ENCODE results near the gene RABEP1. TPM values are rescaled to one million over a fixed set of nuclear protein-coding genes. Genes with fewer than 3 reads are reported as not detected.

RABEP1 gene
- polyA plus RNA-seq, 1 donor from 2014 or later = 67.0 TPM

DNA sequence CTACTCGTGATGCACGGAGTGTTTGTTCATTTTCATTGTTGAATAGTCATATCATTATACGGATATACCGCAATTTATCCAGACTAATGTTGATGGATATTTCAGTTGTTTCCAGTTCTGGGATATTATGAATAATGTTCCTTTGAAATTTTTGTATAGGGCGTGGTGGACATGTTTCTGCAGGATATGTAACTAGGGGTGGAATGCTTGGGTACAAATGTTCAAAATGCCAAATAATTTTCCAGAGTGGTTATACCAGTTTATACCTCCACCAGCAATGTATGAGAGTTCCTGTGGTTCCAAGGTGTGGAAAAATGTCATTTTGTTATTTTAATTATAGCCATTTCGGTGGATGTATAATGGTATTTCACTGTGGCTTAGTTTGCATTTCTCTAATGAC is 83.7 kb downstream of the RABEP1 start:
- Histone ChIP-seq H3K36me3 (ENCODE audit: insufficient read depth, low read length) (peaks cover 5% of the 10 kb centered on the region), H3K79me2 (replicated peaks; ENCODE audit: insufficient read depth, low read length) (no peaks in the 10 kb centered on the region)
- TF ChIP-seq SMC3 (conservative IDR thresholded peaks at IDR 0.05; ENCODE audit: poor library complexity) (no peak), MXI1 (conservative IDR thresholded peaks at IDR 0.05; ENCODE audit: poor library complexity, severe bottlenecking) (no peak), EP300 (conservative IDR thresholded peaks at IDR 0.05; ENCODE audit: poor library complexity, severe bottlenecking) (no peak), EZH2 (IDR thresholded peaks at IDR 0.05; ENCODE audit: borderline replicate concordance, insufficient read depth, low read length, poor library complexity, severe bottlenecking) (no peak), RAD21 (conservative IDR thresholded peaks at IDR 0.05) (no peak), POLR2AphosphoS5 (IDR thresholded peaks at IDR 0.05) (no peak), TAF1 (IDR thresholded peaks at IDR 0.05; ENCODE audit: low read depth) (no peak), CTCF (IDR thresholded peaks at IDR 0.05; ENCODE audit: poor library complexity, severe bottlenecking) (no peak)
- TF ChIP-seq, protein P1, sequence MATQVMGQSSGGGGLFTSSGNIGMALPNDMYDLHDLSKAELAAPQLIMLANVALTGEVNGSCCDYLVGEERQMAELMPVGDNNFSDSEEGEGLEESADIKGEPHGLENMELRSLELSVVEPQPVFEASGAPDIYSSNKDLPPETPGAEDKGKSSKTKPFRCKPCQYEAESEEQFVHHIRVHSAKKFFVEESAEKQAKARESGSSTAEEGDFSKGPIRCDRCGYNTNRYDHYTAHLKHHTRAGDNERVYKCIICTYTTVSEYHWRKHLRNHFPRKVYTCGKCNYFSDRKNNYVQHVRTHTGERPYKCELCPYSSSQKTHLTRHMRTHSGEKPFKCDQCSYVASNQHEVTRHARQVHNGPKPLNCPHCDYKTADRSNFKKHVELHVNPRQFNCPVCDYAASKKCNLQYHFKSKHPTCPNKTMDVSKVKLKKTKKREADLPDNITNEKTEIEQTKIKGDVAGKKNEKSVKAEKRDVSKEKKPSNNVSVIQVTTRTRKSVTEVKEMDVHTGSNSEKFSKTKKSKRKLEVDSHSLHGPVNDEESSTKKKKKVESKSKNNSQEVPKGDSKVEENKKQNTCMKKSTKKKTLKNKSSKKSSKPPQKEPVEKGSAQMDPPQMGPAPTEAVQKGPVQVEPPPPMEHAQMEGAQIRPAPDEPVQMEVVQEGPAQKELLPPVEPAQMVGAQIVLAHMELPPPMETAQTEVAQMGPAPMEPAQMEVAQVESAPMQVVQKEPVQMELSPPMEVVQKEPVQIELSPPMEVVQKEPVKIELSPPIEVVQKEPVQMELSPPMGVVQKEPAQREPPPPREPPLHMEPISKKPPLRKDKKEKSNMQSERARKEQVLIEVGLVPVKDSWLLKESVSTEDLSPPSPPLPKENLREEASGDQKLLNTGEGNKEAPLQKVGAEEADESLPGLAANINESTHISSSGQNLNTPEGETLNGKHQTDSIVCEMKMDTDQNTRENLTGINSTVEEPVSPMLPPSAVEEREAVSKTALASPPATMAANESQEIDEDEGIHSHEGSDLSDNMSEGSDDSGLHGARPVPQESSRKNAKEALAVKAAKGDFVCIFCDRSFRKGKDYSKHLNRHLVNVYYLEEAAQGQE (IDR thresholded peaks at IDR 0.05; ENCODE audit: borderline replicate concordance) = no peak

GRCh38 chr17:5370411-5370810 is 88.3 kb downstream of the RABEP1 start:
- no peaks in the 10 kb centered on the region for H3K9me3 ChIP-seq (ENCODE audit: low read length)
- no peak overlapping the region for H2AFZ ChIP-seq (ENCODE audit: low read depth, low read length)
- no peaks in the 10 kb centered on the region for H3F3A ChIP-seq (ENCODE audit: insufficient read depth, low read length, poor library complexity, severe bottlenecking)
- peaks cover 13% of the 10 kb centered on the region for H3K36me3 ChIP-seq (ENCODE audit: insufficient read depth, low read length)
- TF ChIP-seq CTCF (IDR thresholded peaks at IDR 0.05; ENCODE audit: poor library complexity, severe bottlenecking) (no peak), EZH2 (IDR thresholded peaks at IDR 0.05; ENCODE audit: borderline replicate concordance, insufficient read depth, low read length, poor library complexity, severe bottlenecking) (no peak), MXI1 (conservative IDR thresholded peaks at IDR 0.05; ENCODE audit: poor library complexity, severe bottlenecking) (no peak), TAF1 (IDR thresholded peaks at IDR 0.05; ENCODE audit: low read depth) (no peak), POLR2AphosphoS5 (IDR thresholded peaks at IDR 0.05) (no peak), SMC3 (conservative IDR thresholded peaks at IDR 0.05; ENCODE audit: poor library complexity) (no peak), RAD21 (conservative IDR thresholded peaks at IDR 0.05) (no peak), EP300 (conservative IDR thresholded peaks at IDR 0.05; ENCODE audit: poor library complexity, severe bottlenecking) (no peak)
- TF ChIP-seq, protein P1 (IDR thresholded peaks at IDR 0.05; ENCODE audit: borderline replicate concordance) = no peak
- H3K4me2 ChIP-seq (ENCODE audit: low read length) = no peak overlapping the region
- H3K79me2 ChIP-seq (replicated peaks; ENCODE audit: insufficient read depth, low read length) = no peaks in the 10 kb centered on the region
- H3K9me2 ChIP-seq (ENCODE audit: insufficient read depth, low read length) = no peaks in the 10 kb centered on the region
- no peak overlapping the region for H3K9ac ChIP-seq (ENCODE audit: low read length)
- no peaks in the 10 kb centered on the region for H3K27me3 ChIP-seq (ENCODE audit: insufficient read depth, low read depth, low read length)
- no peak overlapping the region for H3K4me3 ChIP-seq (ENCODE audit: low read length)
- H4K20me1 ChIP-seq (ENCODE audit: insufficient read depth) = no peaks in the 10 kb centered on the region
- H3K27ac ChIP-seq (ENCODE audit: low read length) = no peak overlapping the region

More for the DNA sequence above, 83.7 kb downstream of the RABEP1 start:
- Histone ChIP-seq H3K4me3 (ENCODE audit: low read length) (no peak overlapping the region), H3K9me3 (ENCODE audit: low read length) (no peaks in the 10 kb centered on the region), H3K4me2 (ENCODE audit: low read length) (no peak overlapping the region), H3K27ac (ENCODE audit: low read length) (no peak overlapping the region), H3K27me3 (ENCODE audit: insufficient read depth, low read depth, low read length) (no peaks in the 10 kb centered on the region), H3F3A (ENCODE audit: insufficient read depth, low read length, poor library complexity, severe bottlenecking) (no peaks in the 10 kb centered on the region), H3K9me2 (ENCODE audit: insufficient read depth, low read length) (no peaks in the 10 kb centered on the region), H2AFZ (ENCODE audit: low read depth, low read length) (no peak overlapping the region), H4K20me1 (ENCODE audit: insufficient read depth) (no peaks in the 10 kb centered on the region), H3K9ac (ENCODE audit: low read length) (no peak overlapping the region)
